IMR-90 (cell line): ENCODE data around the gene HMCES. TPM values are rescaled to one million over a fixed set of nuclear protein-coding genes. Genes with fewer than 3 reads are reported as not detected.

Source experiments
- ATAC-seq: fragments of 200-7000 bp; cut with Tn5 transposase; 2 replicates; pipeline ENCODE4 v1.9.1; 2020; ENCODE audit warnings: low read depth, mild to moderate bottlenecking, moderate library complexity
- BruUV-seq: library from RNA; stranded (reverse); fragments of 400-500 nt; replicated peaks from 2 replicates; lab custom pipeline; 2021; lab: Mats Ljungman, UMichigan
- CTCF ChIA-PET: fragments of 300-600 bp; formaldehyde crosslinking; extraction: SDS; loops from one replicate; lab custom pipeline; 2021; ENCODE audit warnings: antibody characterized with exemption; lab: Yijun Ruan, JAX
- POLR2A ChIA-PET: fragments of 300-600 bp; sonication (Branson Sonifier 250); formaldehyde crosslinking; loops from one replicate; lab custom pipeline; 2022; ENCODE audit warnings: antibody characterized with exemption; ENCODE audit not compliant: unreplicated experiment; lab: Charles Lee
- DNase-seq: peaks from one replicate; pipeline ENCODE4 v3.0.0; 2013
- H2AFZ ChIP-seq: replicated peaks from 2 replicates; pipeline ENCODE3; 2013; ENCODE audit warnings: low read length, mild to moderate bottlenecking; ENCODE audit not compliant: poor library complexity
- H2AK5ac ChIP-seq: 2 replicates; pipeline ENCODE4 v1.6.1; 2013; ENCODE audit warnings: low read depth, low read length, inconsistent platforms
- H2AK9ac ChIP-seq: replicated peaks from 2 replicates; pipeline ENCODE3; 2013; ENCODE audit warnings: mild to moderate bottlenecking, low read depth, low read length, moderate library complexity; ENCODE audit not compliant: poor library complexity
- H2BK120ac ChIP-seq: 2 replicates; pipeline ENCODE4 v1.6.1; 2013; ENCODE audit warnings: low read depth, low read length, inconsistent platforms
- H2BK15ac ChIP-seq: 3 replicates; pipeline ENCODE4 v1.6.1; 2013; ENCODE audit warnings: low read depth, low read length, inconsistent platforms
- H2BK20ac ChIP-seq: 2 replicates; pipeline ENCODE4 v1.6.1; 2013; ENCODE audit warnings: low read depth, mild to moderate bottlenecking, inconsistent platforms, low read length, moderate library complexity
- H2BK5ac ChIP-seq: 2 replicates; pipeline ENCODE4 v1.6.1; 2013; ENCODE audit warnings: mild to moderate bottlenecking, low read depth, low read length, inconsistent platforms; ENCODE audit not compliant: poor library complexity, severe bottlenecking
- H3K14ac ChIP-seq: replicated peaks from 2 replicates; pipeline ENCODE4 v1.6.1; 2013; ENCODE audit warnings: low read depth, low read length, inconsistent platforms
- H3K18ac ChIP-seq: 2 replicates; pipeline ENCODE4 v1.6.1; 2013; ENCODE audit warnings: low read depth, low read length, control low read depth
- H3K23ac ChIP-seq: 2 replicates; pipeline ENCODE4 v1.6.1; 2013; ENCODE audit warnings: low read depth, low read length, inconsistent platforms
- H3K27ac ChIP-seq: 2 replicates; pipeline ENCODE4 v1.5.1; 2013; ENCODE audit warnings: mild to moderate bottlenecking, control low read depth, low read length; ENCODE audit not compliant: insufficient read depth
- H3K27me3 ChIP-seq: 2 replicates; pipeline ENCODE4 v1.6.1; 2013; ENCODE audit warnings: low read length; ENCODE audit not compliant: control insufficient read depth, insufficient read depth
- H3K36me3 ChIP-seq: 2 replicates; pipeline ENCODE4 v1.6.1; 2013; ENCODE audit warnings: low read length, mixed read lengths; ENCODE audit not compliant: control insufficient read depth, insufficient read depth
- H3K4ac ChIP-seq: 2 replicates; pipeline ENCODE4 v1.6.1; 2013; ENCODE audit warnings: low read depth, low read length, inconsistent platforms
- H3K4me1 ChIP-seq: 2 replicates; pipeline ENCODE4 v1.6.1; 2013; ENCODE audit warnings: low read length, mixed read lengths; ENCODE audit not compliant: control insufficient read depth, insufficient read depth
- H3K4me2 ChIP-seq: 2 replicates; pipeline ENCODE4 v1.6.1; 2013; ENCODE audit warnings: low read depth, mild to moderate bottlenecking, control low read depth, low read length, moderate library complexity
- H3K4me3 ChIP-seq: 2 replicates; pipeline ENCODE4 v1.5.1; 2013; ENCODE audit warnings: low read depth, mild to moderate bottlenecking, control low read depth, low read length, moderate library complexity; ENCODE audit not compliant: insufficient read depth
- H3K56ac ChIP-seq: 2 replicates; pipeline ENCODE4 v1.6.1; 2013; ENCODE audit warnings: low read length, inconsistent platforms; ENCODE audit not compliant: insufficient read depth; ENCODE audit errors: extremely low read depth
- H3K79me1 ChIP-seq, 2 experiments: 2 replicates each; pipeline ENCODE4 v1.6.1; 2013; ENCODE audit warnings: low read length in 2 of 2, inconsistent platforms in 1 of 2, low read depth in 1 of 2
- H3K9ac ChIP-seq: 2 replicates; pipeline ENCODE4 v1.6.1; 2013; ENCODE audit warnings: low read depth, low read length, control low read depth
- H3K9me1 ChIP-seq: 2 replicates; pipeline ENCODE4 v1.6.1; 2013; ENCODE audit warnings: low read length, inconsistent platforms; ENCODE audit not compliant: insufficient read depth
- H3K9me3 ChIP-seq: 2 replicates; pipeline ENCODE4 v1.6.1; 2013; ENCODE audit warnings: low read length; ENCODE audit not compliant: control insufficient read depth, insufficient read depth
- H4K20me1 ChIP-seq: 2 replicates; pipeline ENCODE4 v1.6.1; 2013; ENCODE audit warnings: low read length, inconsistent platforms; ENCODE audit not compliant: insufficient read depth
- H4K5ac ChIP-seq: 2 replicates; pipeline ENCODE4 v1.6.1; 2013; ENCODE audit warnings: mild to moderate bottlenecking, low read depth, low read length, control low read depth
- H4K8ac ChIP-seq, 2 experiments: 2 replicates each; pipeline ENCODE4 v1.6.1; 2013; ENCODE audit warnings: low read depth in 2 of 2, low read length in 2 of 2, control low read depth in 1 of 2, inconsistent platforms in 1 of 2
- H4K91ac ChIP-seq: 2 replicates; pipeline ENCODE4 v1.6.1; 2013; ENCODE audit warnings: low read depth, low read length, inconsistent platforms; ENCODE audit not compliant: insufficient read depth
- CTCF ChIP-seq: conservative IDR thresholded peaks from 2 replicates; pipeline ENCODE4 v1.5.1; 2012; ENCODE audit warnings: mild to moderate bottlenecking, low read depth, low read length, improper control_type of control experiment
- USF2 ChIP-seq: fragments of 150-350 bp; IDR thresholded peaks from 2 replicates; pipeline ENCODE4 v1.6.1; 2017; ENCODE audit warnings: mild to moderate bottlenecking, antibody characterized with exemption, low read length, low read depth
- WGBS, 2 experiments: methylation state at CpG; one replicate each; pipeline versions ENCODE4 v1.1.5 to v1.1.7; 2013; ENCODE audit warnings: missing lambda C conversion rate in 2 of 2; ENCODE audit not compliant: insufficient read length in 1 of 2; ENCODE audit errors: extremely low coverage in 2 of 2; 5-methylcytosine and 5-hydroxymethylcytosine counted together
- dilution Hi-C: fragments of 300-500 bp; cut with HindIII; formaldehyde crosslinking; loops from one replicate; pipeline ENCODE4 v1.14.3; 2018; ENCODE audit warnings: low sequenced_read_pairs; ENCODE audit not compliant: unreplicated experiment
- in situ Hi-C: fragments of 300-500 bp; cut with MboI; formaldehyde crosslinking; loops from 3 replicates; pipeline ENCODE4 v1.14.3; 2019; ENCODE audit warnings: low sequenced_read_pairs, inconsistent platforms, mixed read lengths
- intact Hi-C: fragments of 100-400 bp; cut with micrococcal nuclease; formaldehyde crosslinking; loops from 2 replicates; pipeline ENCODE4 v1.10.0; 2022
- polyA plus RNA-seq, 3 experiments: library from polyadenylated mRNA; depleted of rRNA; stranded (reverse); fragments of >200 nt; gene quantifications; 2 replicates each; pipeline ENCODE4 v1.2.3, GENCODE V29; 2012; ENCODE audit warnings: low replicate concordance in 1 of 3
- total RNA-seq: library from RNA; depleted of rRNA; stranded (reverse); fragments of >200 nt; gene quantifications from 2 replicates; pipeline ENCODE4 v1.2.3, GENCODE V29; 2012

HMCES gene
- total and polyA plus RNA-seq, 2 of the 4 experiments (the other 2 are of a cell fraction): 26.0 to 30.5 TPM

DNA sequence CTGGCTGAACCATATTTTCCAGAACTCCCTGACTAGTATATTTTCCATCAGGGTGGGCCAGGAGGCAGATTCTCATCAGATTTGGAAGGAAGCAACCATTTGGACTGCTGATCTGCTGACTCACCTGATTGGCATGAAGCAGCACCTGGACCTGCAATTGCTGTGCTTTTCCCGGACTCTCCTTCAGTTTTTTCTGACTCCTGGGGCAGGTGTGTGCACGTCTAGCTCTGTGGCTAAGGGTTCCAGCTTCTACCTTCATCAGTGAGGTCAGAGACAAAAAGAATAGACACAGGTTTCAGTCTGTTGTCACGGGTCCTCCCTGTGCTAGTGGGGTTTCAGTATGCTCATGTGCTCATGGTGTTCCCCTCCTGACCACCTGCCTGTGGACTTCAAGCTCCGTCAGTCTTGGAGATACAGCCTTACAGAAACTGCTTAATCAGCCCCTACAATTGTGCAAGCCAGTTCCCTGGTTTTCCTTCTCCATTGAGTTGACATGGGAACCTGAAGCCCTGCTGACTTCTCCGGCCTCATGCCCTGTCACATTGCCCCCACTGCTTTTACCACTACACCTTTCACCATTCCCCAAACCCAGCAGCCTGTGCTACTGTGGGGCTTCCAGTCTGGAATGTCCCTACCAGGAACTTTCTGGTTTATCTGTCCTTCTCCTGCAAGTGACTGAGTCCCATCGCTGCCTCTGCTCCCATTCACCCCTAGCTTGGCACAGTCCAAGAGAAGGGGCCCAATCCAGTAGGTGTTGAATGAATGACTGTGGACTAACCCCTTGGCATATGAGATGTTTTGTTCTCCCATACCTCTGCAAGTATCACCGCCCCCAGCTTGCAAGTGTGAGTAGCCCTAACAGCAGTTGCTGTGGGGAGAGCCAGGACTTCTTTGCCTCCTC is 31.7 kb downstream of the HMCES start:
- H3K9ac ChIP-seq: no peak overlapping the region
- no peak overlapping the region for H2BK20ac ChIP-seq
- dilution Hi-C loops (no loop called here), in situ Hi-C loops (no loop called here), intact Hi-C loops (no loop called here)
- H3K14ac ChIP-seq: no peak overlapping the region
- no peak overlapping the region for H2BK120ac ChIP-seq
- ATAC-seq: no peak
- H2AFZ ChIP-seq: no peak overlapping the region
- H3K4me1 ChIP-seq: peaks cover 5% of the 10 kb centered on the region; the same call in 1 of the 2 replicates
- CTCF ChIA-PET: no interaction called here
- no peak overlapping the region for H3K23ac ChIP-seq
- 76% methylated on average over 3 of the region's 7 CpGs; no CpG with 5 or more reads in 1 of the 2 experiments for WGBS, 2 experiments
- H3K18ac ChIP-seq: no peak overlapping the region
- peaks cover 8% of the 10 kb centered on the region for H4K20me1 ChIP-seq
- DNase-seq: no peak
- H3K9me1 ChIP-seq: peaks cover 25% of the 10 kb centered on the region
- H4K8ac ChIP-seq: no peak overlapping the region
- no peak overlapping the region for H2BK15ac ChIP-seq
- no peaks in the 10 kb centered on the region for H3K27me3 ChIP-seq
- peaks cover 0 to 20% of the 10 kb centered on the region in 2 experiments; a peak in 2 of 4 replicates for H3K79me1 ChIP-seq
- no TSS peak for BruUV-seq
- no peak overlapping the region for H3K56ac ChIP-seq
- POLR2A ChIA-PET: no interaction called here
- H2AK9ac ChIP-seq: no peak overlapping the region
- no peaks in the 10 kb centered on the region for H3K9me3 ChIP-seq
- no peak overlapping the region for H4K91ac ChIP-seq
- no peak overlapping the region for H2AK5ac ChIP-seq
- H3K27ac ChIP-seq: no peak overlapping the region
- H2BK5ac ChIP-seq: no peak overlapping the region
- no peaks in the 10 kb centered on the region for H3K36me3 ChIP-seq
- no peak overlapping the region for H3K4me2 ChIP-seq
- H4K5ac ChIP-seq: no peak overlapping the region
- no peak overlapping the region for H3K4me3 ChIP-seq
- TF ChIP-seq USF2: no peak
- no peak for TF ChIP-seq CTCF
- H3K4ac ChIP-seq: no peak overlapping the region; the same call in 1 of the 2 replicates
